Subcutaneous preadipocyte (primary cell): ENCODE data around the gene FGF23. TPM values are rescaled to one million over a fixed set of nuclear protein-coding genes. Genes with fewer than 3 reads are reported as not detected.

Experiments used
- total RNA-seq: library from RNA; depleted of rRNA; stranded (reverse); fragments of >200 nt; gene quantifications from 2 replicates; pipeline ENCODE4 v1.2.3, GENCODE V29; 2012

Gene FGF23
- total RNA-seq, result not detected in 2 replicates

GRCh38 chr12:4379405-4379804 lies at the start of gene FGF23:
FGF23 (minus strand) TSS chr12:4379712; CDS start chr12:4379582, 130 bp downstream.

DNA sequence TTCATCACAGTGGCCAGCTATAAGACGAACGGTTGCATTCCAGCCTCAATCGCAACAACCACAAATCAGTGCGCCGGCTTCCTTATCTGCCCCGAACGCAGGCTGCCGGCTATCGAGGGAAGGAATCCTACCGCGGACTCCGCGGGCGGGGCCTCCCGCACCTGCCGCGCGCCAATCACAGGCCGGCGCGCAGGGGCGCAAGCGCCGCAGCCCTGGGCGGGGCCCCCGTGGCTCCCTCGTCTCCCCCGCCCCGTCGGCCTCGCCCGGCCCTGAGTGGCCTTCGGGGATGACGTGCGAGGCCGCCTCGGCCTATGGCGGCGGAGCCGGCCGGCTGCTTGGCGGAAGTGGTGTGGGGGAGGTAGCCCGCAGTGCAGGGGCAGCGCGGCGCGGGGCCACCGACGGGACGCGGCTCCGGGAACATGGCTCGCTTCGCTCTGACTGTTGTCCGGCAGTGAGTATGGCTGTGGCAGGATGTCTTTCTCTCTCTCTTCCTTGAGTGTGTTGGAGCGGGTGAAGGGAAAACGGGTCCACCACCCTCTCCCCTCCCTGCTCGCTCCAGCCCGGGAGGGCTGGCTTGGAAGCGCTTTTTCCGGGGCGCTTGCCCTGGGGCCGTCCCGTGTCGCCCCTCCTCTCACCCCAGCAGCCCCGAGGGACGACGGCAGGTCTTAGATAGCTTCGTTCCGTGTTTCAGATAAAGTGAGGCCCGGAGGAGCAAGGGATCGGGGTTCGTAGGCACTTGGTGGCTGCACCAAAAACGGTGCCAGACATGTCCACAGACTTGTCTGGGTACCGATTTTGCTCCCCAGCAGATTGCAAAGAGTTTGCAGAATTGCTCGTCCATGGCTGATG lies 58.4 kb downstream of the FGF23 start, which contains the start of gene TIGAR:
Gene TIGAR, plus strand, starts transcription at position 361 of the 849 bp plus-strand sequence. Its CDS starts 59 bp downstream, at position 420.

Other genes starting within 250 kb of the FGF23 start
- 50.0 and 77.9 TPM in 2 replicates for gene CCND2, start 106.0 kb downstream of the FGF23 start, total RNA-seq
- gene TIGAR, start 58.5 kb downstream of the FGF23 start, total RNA-seq, result 5.5 and 9.0 TPM in 2 replicates
- not detected in 2 replicates for gene FGF6, start 66.1 kb upstream of the FGF23 start, total RNA-seq
- gene RAD51AP1, start 159.2 kb upstream of the FGF23 start, total RNA-seq, result 12.1 and 19.5 TPM in 2 replicates
- 32.7 and 36.2 TPM in 2 replicates for gene DYRK4, start 182.5 kb upstream of the FGF23 start, total RNA-seq